ENCODE results near the gene GPR25.

GPR25 gene

GRCh38 chr1:200904772-200905171 lies 32.0 kb downstream of the GPR25 start:
- H3K9ac ChIP-seq (ENCODE audit: low read length) = no peak overlapping the region
- TF ChIP-seq EZH2 (IDR thresholded peaks at IDR 0.05; ENCODE audit: borderline replicate concordance, low read length) = no peak
- no peak for TF ChIP-seq CTCF (IDR thresholded peaks at IDR 0.05; ENCODE audit: low read length)
- no peaks in the 10 kb centered on the region for H4K20me1 ChIP-seq (ENCODE audit: insufficient read depth, low read length)
- H3K4me1 ChIP-seq (ENCODE audit: insufficient read depth, low read length, severe bottlenecking) = no peaks in the 10 kb centered on the region
- H3K4me3 ChIP-seq (ENCODE audit: low read depth, low read length, poor library complexity, severe bottlenecking) = no peak overlapping the region
- no peaks in the 10 kb centered on the region for H3K79me2 ChIP-seq (ENCODE audit: insufficient read depth, low read length)
- no peaks in the 10 kb centered on the region for H3K9me2 ChIP-seq (ENCODE audit: low read depth, low read length)
- H3K4me2 ChIP-seq (ENCODE audit: low read length) = no peak overlapping the region
- no peak overlapping the region for H3K27ac ChIP-seq (ENCODE audit: low read depth, low read length, poor library complexity, severe bottlenecking)
- H2AFZ ChIP-seq (ENCODE audit: low read length) = no peak overlapping the region
- no peaks in the 10 kb centered on the region for H3F3A ChIP-seq (ENCODE audit: insufficient read depth, low read length)
- no peaks in the 10 kb centered on the region for H3K9me3 ChIP-seq (ENCODE audit: low read length)
- H3K36me3 ChIP-seq (ENCODE audit: insufficient read depth, low read length) = no peaks in the 10 kb centered on the region
- H3K27me3 ChIP-seq (ENCODE audit: insufficient read depth, low read length) = no peaks in the 10 kb centered on the region; the same call in 1 of the 2 replicates

GRCh38 chr1:200905411-200906052 lies 32.8 kb downstream of the GPR25 start:
- no peaks in the 10 kb centered on the region for H3K79me2 ChIP-seq (ENCODE audit: insufficient read depth, low read length)
- H3K4me2 ChIP-seq (ENCODE audit: low read length) = no peak overlapping the region
- no peak overlapping the region for H2AFZ ChIP-seq (ENCODE audit: low read length)
- no peaks in the 10 kb centered on the region for H3F3A ChIP-seq (ENCODE audit: insufficient read depth, low read length)
- no peak overlapping the region for H3K9ac ChIP-seq (ENCODE audit: low read length)
- H3K4me3 ChIP-seq (ENCODE audit: low read depth, low read length, poor library complexity, severe bottlenecking) = no peak overlapping the region
- no peaks in the 10 kb centered on the region; the same call in 1 of the 2 replicates for H3K27me3 ChIP-seq (ENCODE audit: insufficient read depth, low read length)
- H3K27ac ChIP-seq (ENCODE audit: low read depth, low read length, poor library complexity, severe bottlenecking) = no peak overlapping the region
- H3K9me2 ChIP-seq (ENCODE audit: low read depth, low read length) = no peaks in the 10 kb centered on the region
- no peaks in the 10 kb centered on the region for H3K9me3 ChIP-seq (ENCODE audit: low read length)
- TF ChIP-seq EZH2 (IDR thresholded peaks at IDR 0.05; ENCODE audit: borderline replicate concordance, low read length) (no peak), CTCF (IDR thresholded peaks at IDR 0.05; ENCODE audit: low read length) (no peak)
- H3K36me3 ChIP-seq (ENCODE audit: insufficient read depth, low read length) = no peaks in the 10 kb centered on the region
- H4K20me1 ChIP-seq (ENCODE audit: insufficient read depth, low read length) = no peaks in the 10 kb centered on the region
- no peaks in the 10 kb centered on the region for H3K4me1 ChIP-seq (ENCODE audit: insufficient read depth, low read length, severe bottlenecking)

GRCh38 chr1:200906491-200906890 lies 33.7 kb downstream of the GPR25 start:
- Histone ChIP-seq H3K4me2 (ENCODE audit: low read length) (no peak overlapping the region), H3K36me3 (ENCODE audit: insufficient read depth, low read length) (no peaks in the 10 kb centered on the region), H3K4me3 (ENCODE audit: low read depth, low read length, poor library complexity, severe bottlenecking) (no peak overlapping the region), H3K27me3 (ENCODE audit: insufficient read depth, low read length) (no peaks in the 10 kb centered on the region; the same call in 1 of the 2 replicates), H3K27ac (ENCODE audit: low read depth, low read length, poor library complexity, severe bottlenecking) (no peak overlapping the region), H3K9me3 (ENCODE audit: low read length) (no peaks in the 10 kb centered on the region), H3K9ac (ENCODE audit: low read length) (no peak overlapping the region), H3K4me1 (ENCODE audit: insufficient read depth, low read length, severe bottlenecking) (no peaks in the 10 kb centered on the region), H3K79me2 (ENCODE audit: insufficient read depth, low read length) (no peaks in the 10 kb centered on the region), H3F3A (ENCODE audit: insufficient read depth, low read length) (no peaks in the 10 kb centered on the region), H3K9me2 (ENCODE audit: low read depth, low read length) (no peaks in the 10 kb centered on the region), H2AFZ (ENCODE audit: low read length) (no peak overlapping the region), H4K20me1 (ENCODE audit: insufficient read depth, low read length) (no peaks in the 10 kb centered on the region)
- no peak for TF ChIP-seq CTCF (IDR thresholded peaks at IDR 0.05; ENCODE audit: low read length)
- no peak for TF ChIP-seq EZH2 (IDR thresholded peaks at IDR 0.05; ENCODE audit: borderline replicate concordance, low read length)

All from OCI-LY1 (cell line).